GM12878 (cell line): ENCODE results near the gene ARID3A.

ENCODE experiments used
- BHLHE40 ChIP-seq, 2 experiments: fragments of 450-650 bp in 1 of 2; IDR thresholded peaks; 2 replicates each; pipeline ENCODE4 v1.6.1; 2011 to 2017; ENCODE audit warnings: low read depth in 2 of 2, borderline replicate concordance in 1 of 2, improper control_type of control experiment in 1 of 2, low read length in 1 of 2, mild to moderate bottlenecking in 1 of 2
- BRCA1 ChIP-seq: IDR thresholded peaks from 2 replicates; pipeline ENCODE4 v1.6.1; 2011; ENCODE audit warnings: low read depth, low read length, improper control_type of control experiment
- CHD1 ChIP-seq: IDR thresholded peaks from 2 replicates; pipeline ENCODE4 v1.6.1; 2012; ENCODE audit warnings: low read depth, low read length, improper control_type of control experiment
- CREB1 ChIP-seq: IDR thresholded peaks from 2 replicates; pipeline ENCODE4 v1.6.1; 2012; ENCODE audit warnings: low read depth, mild to moderate bottlenecking, inconsistent platforms
- CTCF ChIP-seq, 3 experiments: IDR thresholded peaks in 2 of 3; conservative IDR thresholded peaks in 1 of 3; 2 replicates each; pipeline ENCODE4 v1.5.1; 2011; ENCODE audit warnings: low read depth in 3 of 3, low read length in 3 of 3, mild to moderate bottlenecking in 3 of 3, control low read depth in 2 of 3, moderate library complexity in 2 of 3, inconsistent platforms in 1 of 3, mixed read lengths in 1 of 3; ENCODE audit not compliant: control insufficient read depth in 2 of 3, insufficient read depth in 1 of 3; ENCODE audit errors: extremely low read depth in 1 of 3
- EZH2 ChIP-seq: IDR thresholded peaks from 2 replicates; pipeline ENCODE4 v1.6.1; 2012; ENCODE audit warnings: low read depth, mild to moderate bottlenecking, control low read depth, inconsistent platforms, low read length, borderline replicate concordance; ENCODE audit not compliant: control insufficient read depth
- FOXM1 ChIP-seq: IDR thresholded peaks from 2 replicates; pipeline ENCODE4 v1.6.1; 2012; ENCODE audit warnings: low read depth, mild to moderate bottlenecking, inconsistent platforms, low read length, moderate library complexity
- GABPA ChIP-seq: IDR thresholded peaks from 2 replicates; pipeline ENCODE4 v1.6.1; 2014; ENCODE audit warnings: antibody characterized with exemption, low read depth, mild to moderate bottlenecking, inconsistent platforms
- HCFC1 ChIP-seq: fragments of 150-350 bp; IDR thresholded peaks from 2 replicates; pipeline ENCODE4 v1.6.1; 2014; ENCODE audit warnings: low read length
- MXI1 ChIP-seq: fragments of 150-350 bp; IDR thresholded peaks from 2 replicates; pipeline ENCODE4 v1.6.1; 2011; ENCODE audit warnings: low read depth, mild to moderate bottlenecking, inconsistent platforms, low read length, improper control_type of control experiment
- ZNF384 ChIP-seq: IDR thresholded peaks from 2 replicates; pipeline ENCODE4 v1.6.1; 2012; ENCODE audit warnings: low read depth, mild to moderate bottlenecking, low read length, improper control_type of control experiment, borderline replicate concordance
- TF ChIP-seq, protein P1 (sequence below): IDR thresholded peaks from 2 replicates; pipeline ENCODE4 v1.6.1; 2012; ENCODE audit warnings: mild to moderate bottlenecking, low read depth, low read length

- TF ChIP-seq CTCF (IDR thresholded peaks at IDR 0.05 in 2 of 3, conservative IDR thresholded peaks at IDR 0.05 in 1 of 3; ENCODE audit: control insufficient read depth in 2 of 3, extremely low read depth in 1 of 3, insufficient read depth in 1 of 3, low read depth in 3 of 3, low read length in 3 of 3) (no peak), CHD1 (no peak), BHLHE40 (IDR thresholded peaks at IDR 0.05; ENCODE audit: borderline replicate concordance in 1 of 2, low read depth in 2 of 2, low read length in 1 of 2) (no peak), EZH2 (no peak), GABPA (no peak), CREB1 (no peak), BRCA1 (no peak), HCFC1 (no peak), MXI1 (no peak), FOXM1 (no peak), ZNF384 (no peak)
- TF ChIP-seq, protein P1, sequence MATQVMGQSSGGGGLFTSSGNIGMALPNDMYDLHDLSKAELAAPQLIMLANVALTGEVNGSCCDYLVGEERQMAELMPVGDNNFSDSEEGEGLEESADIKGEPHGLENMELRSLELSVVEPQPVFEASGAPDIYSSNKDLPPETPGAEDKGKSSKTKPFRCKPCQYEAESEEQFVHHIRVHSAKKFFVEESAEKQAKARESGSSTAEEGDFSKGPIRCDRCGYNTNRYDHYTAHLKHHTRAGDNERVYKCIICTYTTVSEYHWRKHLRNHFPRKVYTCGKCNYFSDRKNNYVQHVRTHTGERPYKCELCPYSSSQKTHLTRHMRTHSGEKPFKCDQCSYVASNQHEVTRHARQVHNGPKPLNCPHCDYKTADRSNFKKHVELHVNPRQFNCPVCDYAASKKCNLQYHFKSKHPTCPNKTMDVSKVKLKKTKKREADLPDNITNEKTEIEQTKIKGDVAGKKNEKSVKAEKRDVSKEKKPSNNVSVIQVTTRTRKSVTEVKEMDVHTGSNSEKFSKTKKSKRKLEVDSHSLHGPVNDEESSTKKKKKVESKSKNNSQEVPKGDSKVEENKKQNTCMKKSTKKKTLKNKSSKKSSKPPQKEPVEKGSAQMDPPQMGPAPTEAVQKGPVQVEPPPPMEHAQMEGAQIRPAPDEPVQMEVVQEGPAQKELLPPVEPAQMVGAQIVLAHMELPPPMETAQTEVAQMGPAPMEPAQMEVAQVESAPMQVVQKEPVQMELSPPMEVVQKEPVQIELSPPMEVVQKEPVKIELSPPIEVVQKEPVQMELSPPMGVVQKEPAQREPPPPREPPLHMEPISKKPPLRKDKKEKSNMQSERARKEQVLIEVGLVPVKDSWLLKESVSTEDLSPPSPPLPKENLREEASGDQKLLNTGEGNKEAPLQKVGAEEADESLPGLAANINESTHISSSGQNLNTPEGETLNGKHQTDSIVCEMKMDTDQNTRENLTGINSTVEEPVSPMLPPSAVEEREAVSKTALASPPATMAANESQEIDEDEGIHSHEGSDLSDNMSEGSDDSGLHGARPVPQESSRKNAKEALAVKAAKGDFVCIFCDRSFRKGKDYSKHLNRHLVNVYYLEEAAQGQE: no peak
Observed at GRCh38 chr19:991174-991931, 65.5 kb downstream of the ARID3A start.
